Inferior parietal cortex (tissue), 1 donor: Measurements from ENCODE around the gene GREM2.

Experiments used
- DNase-seq: peaks from one replicate; pipeline ENCODE4 v3.0.0-alpha.2; 2016; ENCODE audit errors: extremely low spot score

GREM2 gene

GRCh38 chr1:240611619-240612480 is at the start of gene GREM2:
Gene GREM2, minus strand, starts transcription at chr1:240612155. Its CDS starts 118,680 bp downstream, at chr1:240493475.
- DNase-seq: peak; percentile 45

DNA sequence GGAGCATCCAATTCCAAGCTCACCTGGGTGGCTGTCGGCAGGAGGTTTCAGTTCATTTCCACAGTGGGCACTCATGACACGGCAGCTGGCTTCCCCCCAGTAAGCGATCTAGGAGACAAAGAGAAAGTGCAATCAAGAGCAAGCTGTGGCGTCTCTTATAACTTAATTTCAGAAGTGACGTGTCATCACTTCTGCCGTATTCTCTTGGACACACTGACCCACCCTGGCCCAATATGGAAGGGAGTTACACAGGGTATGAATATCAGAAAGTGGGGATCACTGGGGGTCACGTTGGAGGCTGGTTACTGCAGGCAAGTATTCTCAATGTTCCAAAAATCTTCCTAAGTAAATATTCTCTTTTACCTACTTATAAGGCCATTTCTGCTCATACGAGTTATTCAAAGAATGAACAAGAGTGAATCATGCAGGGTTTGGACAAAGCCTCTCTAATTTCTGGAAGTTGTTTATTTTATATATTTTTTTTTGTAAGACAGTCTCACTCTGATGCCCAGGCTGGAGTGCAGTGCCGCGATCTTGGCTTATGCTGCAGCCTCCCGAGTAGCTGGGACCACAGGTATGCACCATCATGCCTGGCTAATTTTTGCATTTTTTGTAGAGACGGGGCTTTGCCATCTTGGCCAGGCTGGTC is 46.5 kb upstream of the GREM2 start:
- DNase-seq: no peak

DNA sequence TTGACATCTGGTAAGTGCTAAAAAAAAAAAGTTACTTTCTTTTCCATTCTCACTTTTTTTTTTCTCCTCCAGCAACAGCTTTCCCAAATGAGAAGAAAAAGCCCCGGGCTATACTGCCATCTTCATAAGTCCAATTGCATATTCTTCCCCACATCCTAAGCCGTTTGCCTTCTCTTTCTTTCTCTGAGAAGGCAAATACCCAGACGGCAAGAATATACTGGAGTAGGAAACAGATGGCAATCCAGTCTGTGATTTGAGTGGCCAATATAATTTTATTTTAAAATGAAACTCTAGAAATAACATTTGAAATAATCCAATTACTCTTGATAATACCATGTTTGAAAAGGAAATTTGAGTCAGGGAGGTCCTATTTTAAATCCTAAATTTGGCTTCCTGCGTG is 44.6 kb upstream of the GREM2 start:
- DNase-seq: no peak

DNA sequence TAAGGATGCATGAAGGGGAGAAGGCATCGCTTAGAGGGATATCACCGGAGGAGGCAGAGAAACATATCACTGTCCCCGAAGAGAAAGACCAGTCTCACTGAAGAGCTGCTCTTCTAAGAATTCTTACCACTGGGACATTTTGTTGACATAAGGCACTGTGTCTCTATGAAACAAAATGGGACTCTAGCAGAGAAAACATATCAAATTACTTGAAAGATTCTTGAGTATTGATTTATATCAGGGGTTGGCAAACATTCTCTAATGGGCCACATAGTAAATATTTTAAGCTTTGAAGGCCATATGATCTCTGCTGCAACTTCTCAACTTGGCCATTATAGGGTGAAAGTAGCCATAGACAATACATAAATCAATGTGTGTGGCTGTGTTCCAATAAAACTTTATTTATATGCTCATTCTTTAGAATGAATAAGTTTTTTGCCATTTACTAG is 41.0 kb upstream of the GREM2 start:
- DNase-seq: no peak

GRCh38 chr1:240652549-240652948 is 40.6 kb upstream of the GREM2 start:
- no peak for DNase-seq

GRCh38 chr1:240650877-240651276 is 38.9 kb upstream of the GREM2 start:
- DNase-seq: no peak

DNA sequence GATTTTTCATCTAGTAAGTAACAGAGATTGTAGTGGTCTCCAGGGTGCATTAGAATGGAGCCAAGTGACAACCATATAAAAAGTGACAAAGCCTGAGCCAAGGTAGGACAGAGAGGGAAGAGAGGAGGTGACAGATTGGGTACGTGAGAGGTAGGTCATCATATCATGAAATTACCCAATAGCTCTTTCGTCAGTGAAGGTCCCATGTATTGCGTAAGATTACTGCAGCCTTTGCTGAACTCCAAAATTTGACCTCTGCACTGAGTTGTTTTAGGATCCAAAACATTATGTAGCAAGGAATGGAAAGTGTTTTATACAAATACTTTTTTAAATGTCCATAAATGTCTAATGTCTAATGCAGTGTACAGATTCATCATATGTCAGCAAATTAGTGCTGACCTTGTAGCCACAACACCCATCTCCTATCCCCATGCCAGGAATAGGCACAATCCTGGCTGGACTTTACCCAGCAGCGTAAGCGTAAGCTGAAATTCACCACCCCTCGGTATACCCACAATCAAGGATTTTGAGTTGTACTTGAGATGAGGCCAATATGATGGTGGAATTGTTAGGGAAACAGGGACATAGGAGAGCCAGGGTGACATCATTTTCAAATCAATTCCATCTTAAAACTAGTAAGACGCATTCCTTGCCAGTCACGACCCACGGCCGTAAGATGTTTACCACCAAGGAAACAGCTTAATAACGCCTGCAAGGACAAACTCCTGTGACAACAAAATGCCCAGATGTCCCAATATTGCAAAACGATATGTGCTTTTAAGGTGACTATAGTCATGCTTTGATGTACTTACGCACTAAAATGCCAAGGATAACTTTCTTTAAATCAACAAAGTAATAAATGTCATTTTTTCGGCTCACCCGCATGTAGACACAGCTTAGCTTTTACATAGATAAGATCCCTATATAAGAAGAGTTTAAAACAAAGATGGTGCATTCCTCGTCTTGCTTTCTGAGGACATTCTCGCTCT is 38.1 kb upstream of the GREM2 start:
- DNase-seq: no peak

DNA sequence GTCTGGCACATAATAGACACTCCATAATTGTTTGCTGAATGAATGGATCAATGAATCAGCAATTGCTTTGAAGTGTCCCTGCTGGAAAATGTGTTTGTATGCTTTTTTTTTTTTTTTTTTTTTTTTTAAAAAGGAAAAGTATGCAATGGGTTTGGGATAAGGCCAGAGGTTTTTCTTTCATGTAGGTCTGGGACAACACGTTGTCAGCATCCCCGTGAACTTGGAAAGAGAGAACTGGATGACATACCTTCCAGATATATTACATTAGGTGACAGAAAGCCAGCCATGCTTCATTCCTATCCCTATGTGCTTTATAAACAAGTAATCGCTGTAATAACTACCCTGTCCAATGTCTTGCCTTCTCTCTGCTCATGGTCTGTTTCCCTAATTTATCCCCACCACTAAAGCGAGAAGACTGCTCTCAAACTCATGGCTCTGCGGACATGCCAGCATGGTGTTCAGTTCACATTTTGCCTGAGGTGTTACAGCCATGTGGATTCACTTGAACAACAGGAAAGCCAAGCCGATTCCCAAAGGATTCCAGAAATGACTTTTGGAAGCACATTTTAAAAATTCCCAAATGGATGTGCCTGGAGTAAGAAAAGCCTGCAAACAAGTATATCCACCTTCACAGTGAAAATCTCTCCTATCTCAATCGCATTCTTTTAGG is 34.8 kb upstream of the GREM2 start:
- no peak for DNase-seq

DNA sequence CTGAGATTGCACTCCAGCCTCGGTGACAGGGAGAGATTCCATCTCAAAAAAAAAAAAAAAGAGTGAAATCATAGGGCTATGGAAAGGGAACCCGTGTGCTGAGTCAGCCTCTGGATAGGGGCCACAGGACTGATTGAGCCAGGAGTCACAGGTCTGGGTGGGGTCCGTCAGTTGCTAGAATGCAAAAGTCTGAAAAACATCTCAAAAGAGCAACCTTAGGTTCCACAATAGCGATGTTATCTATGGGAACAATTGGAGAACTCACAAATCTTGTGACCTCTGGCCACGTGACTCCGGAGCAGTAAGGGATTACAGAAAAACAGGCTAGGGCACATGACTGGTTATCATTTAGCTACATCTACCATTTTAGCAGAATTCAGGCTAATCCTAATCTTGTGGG is 32.8 kb upstream of the GREM2 start:
- DNase-seq: no peak

GRCh38 chr1:240635466-240636256 is 23.7 kb upstream of the GREM2 start:
- no peak for DNase-seq

DNA sequence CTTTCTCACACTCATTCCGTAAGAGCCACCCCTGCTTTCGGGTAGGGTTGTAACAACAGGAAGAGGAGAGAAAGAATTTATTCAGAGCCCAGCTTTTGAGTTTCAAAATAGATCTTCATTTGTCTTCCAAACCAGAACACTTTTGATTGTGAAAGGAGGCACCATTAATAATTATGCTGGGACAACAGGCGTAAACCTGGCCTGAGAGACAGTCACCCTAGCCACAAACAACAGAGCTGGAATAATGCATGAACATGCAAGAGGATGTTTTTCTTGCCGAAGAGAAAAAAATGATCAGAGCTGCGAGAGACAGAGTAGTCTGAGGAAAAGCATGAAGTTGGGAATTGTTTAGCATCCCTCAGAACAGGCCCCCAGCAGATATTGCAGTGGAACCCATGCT is 18.5 kb upstream of the GREM2 start:
- DNase-seq: no peak

DNA sequence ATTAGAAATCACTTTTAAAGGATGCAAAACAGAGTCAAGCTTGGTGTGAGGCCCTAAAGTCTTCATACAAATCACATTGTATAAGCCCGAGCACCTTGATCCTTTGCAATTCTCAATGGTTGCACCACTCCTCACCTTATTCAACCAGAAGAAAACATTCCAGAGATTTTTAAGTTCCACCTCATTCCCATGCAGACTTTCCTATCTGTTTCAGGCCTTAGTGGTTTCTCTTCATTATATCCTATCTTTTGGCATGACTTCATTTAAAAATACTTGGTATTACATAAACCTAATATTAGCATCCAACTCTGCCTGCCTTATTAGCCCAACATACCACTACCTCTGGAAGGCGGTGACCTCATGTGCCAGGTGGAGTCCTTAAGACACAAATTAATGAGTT is 9.3 kb upstream of the GREM2 start:
- DNase-seq: no peak

DNA sequence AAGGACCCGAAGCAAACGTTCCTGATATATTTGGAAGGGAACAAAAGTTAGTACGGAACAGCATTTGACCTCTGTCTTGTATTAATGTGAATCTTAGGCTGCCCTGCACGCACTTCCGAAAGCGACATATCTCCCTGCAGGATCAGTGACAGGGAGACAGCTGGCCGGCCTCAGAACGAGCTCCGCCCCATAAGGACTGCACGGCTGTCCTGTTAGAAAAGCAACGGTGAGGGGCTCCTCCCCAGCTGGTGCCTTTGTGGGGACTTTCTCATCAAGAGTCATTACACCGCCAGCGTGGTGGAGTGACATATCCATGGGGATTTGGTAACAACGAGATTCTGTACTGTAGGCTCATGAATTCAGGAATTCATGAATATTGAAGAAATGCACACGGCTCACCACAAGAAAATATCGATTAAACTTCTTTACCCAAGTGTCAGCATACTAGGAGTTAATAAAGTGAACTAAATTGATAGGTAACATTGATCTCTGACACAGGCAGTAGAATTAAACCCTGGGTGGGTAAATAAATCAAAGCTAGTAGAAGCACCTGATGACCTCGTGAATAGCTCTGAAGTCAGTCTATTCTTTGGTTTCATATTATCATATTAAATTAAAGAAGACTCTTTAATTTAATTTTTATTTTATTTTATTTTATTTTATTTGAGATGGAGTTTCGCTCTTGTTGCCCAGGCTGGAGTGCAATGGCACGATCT is 8.1 kb upstream of the GREM2 start:
- DNase-seq: no peak

DNA sequence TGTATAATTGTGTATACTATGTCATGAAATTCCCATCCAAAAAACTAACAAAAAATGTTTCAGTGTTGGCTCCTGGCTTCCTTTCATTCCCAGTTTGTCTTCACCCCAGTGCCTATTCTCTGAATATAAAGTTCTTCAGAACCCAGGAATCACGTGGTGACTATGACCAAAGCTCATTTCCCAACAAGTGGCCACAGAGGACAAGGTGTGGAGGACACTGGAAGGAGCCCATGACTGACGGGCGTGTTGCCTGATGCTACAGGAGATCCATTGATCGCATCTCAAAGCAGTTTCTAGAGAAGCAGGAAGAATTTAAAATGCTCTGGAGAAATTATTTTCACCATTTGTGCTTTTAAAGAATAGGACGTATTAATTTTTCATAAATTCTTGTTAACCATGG is 7.4 kb upstream of the GREM2 start:
- DNase-seq: no peak

DNA sequence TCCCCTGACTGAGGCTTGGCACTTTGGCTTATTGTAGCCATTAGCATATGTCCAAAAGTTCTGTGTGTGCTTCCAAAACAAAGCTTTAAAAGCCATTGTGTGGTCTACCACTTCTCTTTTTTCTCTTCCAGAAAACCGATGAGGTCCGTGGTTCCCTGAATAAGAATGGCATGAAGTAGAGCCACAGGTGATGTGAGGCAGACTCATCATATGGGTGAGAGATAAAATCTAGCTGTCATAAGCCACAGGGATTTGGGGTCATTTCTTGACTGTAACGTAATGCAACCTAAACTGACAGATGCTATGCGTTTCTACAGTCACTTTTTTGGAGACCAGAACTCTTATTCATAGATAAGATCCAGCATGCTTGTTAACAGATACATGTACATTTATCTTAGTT is 7.0 kb upstream of the GREM2 start:
- no peak for DNase-seq

- DNase-seq: no peak
Measured at GRCh38 chr1:240616018-240616417, 4.1 kb upstream of the GREM2 start.

DNA sequence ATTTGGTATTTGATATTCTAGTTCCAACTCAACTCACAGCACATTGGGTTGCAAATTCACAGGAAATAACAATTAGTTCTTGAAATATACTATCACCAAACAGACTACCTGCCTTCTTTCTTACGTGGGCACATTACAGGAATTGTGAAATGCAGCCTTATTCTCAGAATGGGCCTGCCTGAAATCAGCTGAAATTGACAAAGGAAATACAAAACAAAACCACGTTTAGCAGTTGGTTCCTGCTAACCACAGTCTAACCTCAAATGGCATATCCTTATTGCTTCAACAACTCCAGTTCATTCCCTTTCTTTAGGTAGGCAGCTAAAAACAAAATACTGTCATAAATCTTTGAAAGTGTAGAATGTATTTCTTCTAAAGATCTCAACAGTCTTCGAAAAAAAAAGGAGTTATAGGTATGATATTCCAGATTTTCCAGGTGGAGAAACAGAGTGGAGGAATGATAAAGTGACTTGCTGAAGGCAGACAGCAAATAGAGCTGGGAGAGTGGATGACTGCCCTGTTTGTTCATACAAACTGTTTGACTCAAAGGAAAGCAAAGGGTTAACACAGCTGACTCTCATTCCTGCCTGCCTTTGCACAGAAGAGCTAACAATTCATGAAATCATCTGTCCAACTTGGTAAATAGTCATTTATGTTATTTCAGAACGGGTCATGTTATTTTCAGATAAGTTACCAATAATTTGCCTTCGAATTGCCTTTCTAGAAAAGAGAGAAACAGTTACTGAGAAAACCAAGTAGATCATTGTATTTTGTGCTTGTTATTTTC is 1.6 kb upstream of the GREM2 start:
- no peak for DNase-seq

GRCh38 chr1:240612811-240613210 is 856 bp upstream of the GREM2 start:
- DNase-seq: no peak

GRCh38 chr1:240611228-240611618 is 732 bp downstream of the GREM2 start:
- no peak for DNase-seq
